Stromal cell of bone marrow (primary cell): ENCODE measurements around the gene AK3.
"Not testable (repeated sequence)": the region's sequence is repeated elsewhere in the genome, so short reads cannot be mapped to it uniquely, and the experiment has no call there.

Source experiments
- DNase-seq: peaks from one replicate; pipeline ENCODE4 v3.0.0-alpha.2; 2012; ENCODE audit warnings: low read depth

AK3 gene

GRCh38 chr9:4666042-4666699, 74.8 kb downstream of the AK3 start, which contains the start of gene SPATA6L:
TSS of gene SPATA6L (minus strand) at chr9:4666480. CDS start at chr9:4666250, 230 bp downstream.
- no peak for DNase-seq

DNA sequence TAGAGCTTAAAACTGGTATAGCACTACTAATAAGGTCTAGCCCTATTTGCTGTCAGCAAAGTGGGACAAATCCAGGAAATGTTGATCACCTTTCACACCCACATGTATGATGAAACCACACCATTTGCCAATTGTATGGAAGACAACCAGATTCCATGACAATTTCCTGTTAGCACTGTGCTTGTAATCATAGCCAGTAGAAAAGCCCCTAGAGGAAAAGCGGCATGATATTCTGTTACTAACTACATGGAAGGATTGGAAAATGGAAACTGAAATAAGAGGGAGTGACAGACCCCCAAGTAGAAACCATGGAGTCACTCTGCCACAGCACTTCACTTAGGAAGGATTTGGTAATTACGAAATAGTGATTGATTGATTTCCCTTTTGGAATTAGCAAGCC, 75.6 kb downstream of the AK3 start:
- DNase-seq = no peak

DNA sequence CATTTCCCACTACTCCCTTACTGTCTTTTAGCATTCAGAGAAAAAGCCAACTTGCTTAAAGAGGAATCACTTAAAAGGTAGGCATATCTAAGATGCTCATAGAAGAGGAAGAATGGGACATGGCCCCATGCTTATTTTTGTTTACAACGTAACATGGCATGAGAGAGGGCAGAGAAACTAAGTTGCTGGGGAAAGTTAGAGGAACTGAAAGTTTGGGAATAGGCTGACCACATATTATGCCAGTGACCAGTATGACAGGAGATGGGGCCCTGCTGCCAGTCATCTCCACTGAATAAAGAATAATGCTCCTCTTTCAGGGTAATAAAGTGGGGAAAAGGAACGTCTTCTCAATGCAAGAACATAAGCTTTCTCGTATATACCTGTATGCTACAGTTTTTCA, 77.0 kb downstream of the AK3 start:
- DNase-seq = no peak

DNA sequence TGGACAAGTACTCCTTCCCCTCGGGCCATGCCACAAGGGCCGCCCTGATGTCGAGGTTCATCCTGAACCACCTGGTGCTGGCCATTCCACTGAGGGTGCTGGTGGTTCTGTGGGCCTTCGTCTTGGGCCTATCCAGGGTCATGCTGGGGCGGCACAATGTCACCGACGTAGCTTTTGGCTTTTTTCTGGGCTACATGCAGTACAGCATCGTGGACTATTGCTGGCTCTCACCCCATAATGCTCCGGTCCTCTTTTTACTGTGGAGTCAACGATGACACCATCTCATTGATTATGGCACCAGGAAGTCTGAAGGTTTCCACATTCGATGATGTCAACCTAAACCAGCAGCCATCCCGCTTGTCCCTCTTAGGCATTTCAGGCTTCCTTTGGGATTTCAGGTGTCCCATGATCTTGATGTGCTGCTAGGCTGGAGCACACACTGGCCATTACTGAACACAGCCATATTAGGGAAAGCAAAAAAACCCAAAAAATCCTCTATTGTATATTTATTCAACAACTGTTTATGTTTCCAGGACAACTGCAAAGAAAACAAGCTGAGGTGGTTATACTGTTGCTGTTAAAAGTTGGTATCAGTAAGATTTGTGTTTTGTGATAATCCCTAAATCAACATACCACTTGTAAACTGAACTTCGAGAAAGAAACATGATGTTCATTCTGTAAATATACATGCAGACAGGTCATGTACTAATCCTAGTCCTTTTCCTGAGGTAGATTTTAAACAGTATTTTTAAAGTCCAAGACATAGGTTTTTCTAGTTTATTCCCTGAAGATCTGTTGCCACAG, 77.8 kb downstream of the AK3 start:
- no peak for DNase-seq

DNA sequence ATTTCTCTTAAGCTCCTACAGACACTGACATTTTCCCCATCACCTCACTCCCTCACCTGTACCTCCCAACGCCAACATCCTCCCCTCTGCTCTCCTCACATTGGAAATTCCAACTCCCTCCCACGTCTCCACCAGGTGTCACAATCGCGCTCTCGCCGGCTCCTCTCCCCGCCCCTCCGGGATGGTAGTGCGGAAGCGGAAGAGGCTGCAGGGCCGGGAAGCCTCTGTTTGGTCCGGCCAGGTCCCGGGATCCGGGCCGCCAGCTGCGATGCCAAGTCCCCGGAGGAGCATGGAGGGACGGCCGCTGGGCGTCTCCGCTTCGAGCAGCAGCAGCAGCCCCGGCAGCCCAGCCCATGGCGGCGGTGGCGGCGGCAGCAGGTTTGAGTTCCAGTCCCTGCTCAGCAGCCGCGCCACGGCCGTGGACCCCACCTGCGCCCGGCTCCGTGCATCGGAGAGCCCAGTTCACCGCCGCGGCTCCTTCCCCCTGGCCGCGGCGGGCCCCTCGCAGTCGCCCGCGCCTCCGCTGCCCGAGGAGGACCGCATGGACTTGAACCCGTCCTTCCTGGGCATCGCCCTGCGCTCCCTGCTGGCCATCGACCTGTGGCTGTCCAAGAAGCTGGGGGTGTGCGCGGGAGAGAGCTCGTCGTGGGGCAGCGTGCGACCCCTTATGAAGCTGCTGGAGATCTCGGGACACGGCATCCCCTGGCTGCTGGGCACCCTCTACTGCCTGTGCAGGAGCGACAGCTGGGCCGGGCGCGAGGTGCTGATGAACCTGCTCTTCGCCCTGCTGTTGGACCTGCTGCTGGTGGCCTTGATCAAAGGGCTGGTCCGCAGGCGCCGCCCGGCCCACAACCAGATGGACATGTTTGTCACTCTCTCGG, 78.7 kb downstream of the AK3 start, which contains the start of gene PLPP6:
TSS of gene PLPP6 (plus strand) at position 187 of the 881 bp plus-strand sequence. CDS start at position 269, 82 bp downstream.
- peak; percentile 69 for DNase-seq

GRCh38 chr9:4661611-4662010, 79.4 kb downstream of the AK3 start:
- DNase-seq = no peak

GRCh38 chr9:4661165-4661564, 79.8 kb downstream of the AK3 start:
- no peak for DNase-seq

- DNase-seq = not testable (repeated sequence)
These were observed 80.3 kb downstream of the AK3 start for GRCh38 chr9:4660665-4661064.
